ENCODE measurements around the gene TMEM132C. TPM values are rescaled to one million over a fixed set of nuclear protein-coding genes. Genes with fewer than 3 reads are reported as not detected.

Gene TMEM132C
- total and polyA plus RNA-seq, 2 experiments from 2014 or later, result 10.6 to 16.5 TPM

DNA sequence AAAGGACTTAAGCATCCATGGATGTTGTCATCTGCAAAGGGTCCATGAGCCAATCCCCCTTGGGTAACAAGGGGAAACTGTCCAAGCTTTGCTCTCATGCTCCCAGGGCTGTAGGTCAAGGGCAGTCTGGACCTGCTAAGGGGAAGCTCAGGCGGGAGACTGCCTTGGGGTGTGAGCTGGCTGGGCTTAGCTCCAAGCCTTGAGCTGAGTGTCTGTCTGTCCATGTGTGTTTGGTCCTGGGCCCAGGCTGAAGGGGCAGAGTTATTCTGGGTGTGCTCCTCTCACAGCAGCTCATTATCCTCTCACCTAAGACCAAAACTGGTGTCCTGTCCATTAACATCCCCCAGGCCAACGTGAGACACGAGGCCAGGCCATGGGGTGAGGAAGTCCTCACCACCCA is 282.0 kb downstream of the TMEM132C start:
- Histone ChIP-seq H3K36me3 (replicated peaks; ENCODE audit: insufficient read depth, low read depth) (no peaks in the 10 kb centered on the region), H4K20me1 (ENCODE audit: insufficient read depth, poor library complexity, severe bottlenecking) (peaks cover 3% of the 10 kb centered on the region), H2AFZ (no peak overlapping the region), H3K9me2 (replicated peaks; ENCODE audit: insufficient read depth) (no peaks in the 10 kb centered on the region), H3K79me2 (no peaks in the 10 kb centered on the region), H3K4me1 (ENCODE audit: insufficient read depth) (no peaks in the 10 kb centered on the region), H3K27me3 (no peaks in the 10 kb centered on the region), H3K27ac (no peak overlapping the region), H3K4me3 (no peak overlapping the region), H3K4me2 (no peak overlapping the region), H3K9me3 (ENCODE audit: low read depth) (no peaks in the 10 kb centered on the region)
- WGBS (ENCODE audit: low lambda C conversion rate, missing lambda C conversion rate), result 85% methylated on average over 3 of the region's 3 CpGs
- no peak for DNase-seq (ENCODE audit: low spot score)
- TF ChIP-seq EZH2 (IDR thresholded peaks at IDR 0.05; ENCODE audit: borderline replicate concordance) (no peak), EZH2phosphoT487 (IDR thresholded peaks at IDR 0.05; ENCODE audit: low read depth, severe bottlenecking, unreplicated experiment) (no peak)
- TF ChIP-seq, protein P1, sequence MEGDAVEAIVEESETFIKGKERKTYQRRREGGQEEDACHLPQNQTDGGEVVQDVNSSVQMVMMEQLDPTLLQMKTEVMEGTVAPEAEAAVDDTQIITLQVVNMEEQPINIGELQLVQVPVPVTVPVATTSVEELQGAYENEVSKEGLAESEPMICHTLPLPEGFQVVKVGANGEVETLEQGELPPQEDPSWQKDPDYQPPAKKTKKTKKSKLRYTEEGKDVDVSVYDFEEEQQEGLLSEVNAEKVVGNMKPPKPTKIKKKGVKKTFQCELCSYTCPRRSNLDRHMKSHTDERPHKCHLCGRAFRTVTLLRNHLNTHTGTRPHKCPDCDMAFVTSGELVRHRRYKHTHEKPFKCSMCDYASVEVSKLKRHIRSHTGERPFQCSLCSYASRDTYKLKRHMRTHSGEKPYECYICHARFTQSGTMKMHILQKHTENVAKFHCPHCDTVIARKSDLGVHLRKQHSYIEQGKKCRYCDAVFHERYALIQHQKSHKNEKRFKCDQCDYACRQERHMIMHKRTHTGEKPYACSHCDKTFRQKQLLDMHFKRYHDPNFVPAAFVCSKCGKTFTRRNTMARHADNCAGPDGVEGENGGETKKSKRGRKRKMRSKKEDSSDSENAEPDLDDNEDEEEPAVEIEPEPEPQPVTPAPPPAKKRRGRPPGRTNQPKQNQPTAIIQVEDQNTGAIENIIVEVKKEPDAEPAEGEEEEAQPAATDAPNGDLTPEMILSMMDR (IDR thresholded peaks at IDR 0.05; ENCODE audit: poor library complexity), result no peak

DNA sequence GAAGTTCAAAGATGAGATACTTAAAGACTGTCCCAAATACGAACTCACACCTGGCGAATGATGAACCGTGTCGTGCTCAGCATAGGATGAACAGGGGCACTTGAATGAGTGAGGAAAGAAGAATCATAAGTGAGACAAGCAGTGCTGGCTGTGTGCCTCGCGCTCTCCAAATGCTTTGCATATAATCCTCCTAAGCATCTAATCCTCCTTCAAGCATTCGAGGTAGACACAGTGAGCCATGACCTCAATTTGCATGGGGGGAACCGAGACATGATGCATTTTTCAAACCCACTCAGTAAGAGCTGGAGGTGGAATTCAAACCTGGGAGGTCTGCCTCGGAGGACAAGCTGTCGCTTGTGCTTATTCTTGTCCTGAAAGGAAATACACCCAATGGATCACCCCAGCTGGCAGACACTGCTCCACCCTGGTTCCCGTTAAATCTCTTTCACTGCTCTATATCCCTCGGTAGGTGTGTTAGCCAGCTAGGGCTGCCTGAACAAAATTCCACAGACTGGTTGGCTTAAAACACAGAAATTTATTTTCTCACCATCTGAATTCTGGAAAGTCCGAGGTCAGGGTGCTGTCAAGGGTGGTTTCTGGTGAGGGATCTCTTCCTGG is 282.7 kb downstream of the TMEM132C start:
- H3K27me3 ChIP-seq, result no peaks in the 10 kb centered on the region
- H3K9me2 ChIP-seq (replicated peaks; ENCODE audit: insufficient read depth), result no peaks in the 10 kb centered on the region
- no peak overlapping the region for H3K4me3 ChIP-seq
- no peak overlapping the region for H3K27ac ChIP-seq
- WGBS (ENCODE audit: low lambda C conversion rate, missing lambda C conversion rate), result 69% methylated on average over 13 of the region's 13 CpGs
- no peaks in the 10 kb centered on the region for H3K4me1 ChIP-seq (ENCODE audit: insufficient read depth)
- no peak for DNase-seq (ENCODE audit: low spot score)
- no peaks in the 10 kb centered on the region for H3K79me2 ChIP-seq
- no peak overlapping the region for H3K4me2 ChIP-seq
- TF ChIP-seq, protein P1 (IDR thresholded peaks at IDR 0.05; ENCODE audit: poor library complexity), result no peak
- TF ChIP-seq EZH2phosphoT487 (IDR thresholded peaks at IDR 0.05; ENCODE audit: low read depth, severe bottlenecking, unreplicated experiment), result no peak
- no peak for TF ChIP-seq EZH2 (IDR thresholded peaks at IDR 0.05; ENCODE audit: borderline replicate concordance)
- H3K36me3 ChIP-seq (replicated peaks; ENCODE audit: insufficient read depth, low read depth), result no peaks in the 10 kb centered on the region
- no peak overlapping the region for H2AFZ ChIP-seq
- H3K9me3 ChIP-seq (ENCODE audit: low read depth), result no peaks in the 10 kb centered on the region
- H4K20me1 ChIP-seq (ENCODE audit: insufficient read depth, poor library complexity, severe bottlenecking), result peaks cover 3% of the 10 kb centered on the region

DNA sequence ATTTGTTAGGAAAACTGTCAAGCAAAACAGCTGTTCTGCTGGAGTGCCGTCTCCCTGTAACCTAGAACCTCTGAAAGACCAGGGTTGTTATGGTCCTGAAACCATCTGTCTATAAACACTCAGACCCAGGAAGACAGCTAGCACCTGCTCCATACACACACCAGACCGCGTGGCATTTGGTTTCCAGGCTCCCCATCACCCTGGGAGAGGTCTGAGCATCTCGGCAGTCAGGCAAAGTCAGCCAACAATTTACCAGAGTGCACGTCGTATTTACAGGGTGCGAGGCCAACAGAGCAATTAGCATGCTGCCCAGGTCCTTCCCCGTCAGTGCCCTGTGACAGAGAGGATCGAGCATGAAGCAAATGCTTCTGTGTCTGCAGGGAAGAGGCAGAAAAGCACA is 284.3 kb downstream of the TMEM132C start:
- no peaks in the 10 kb centered on the region for H3K9me3 ChIP-seq (ENCODE audit: low read depth)
- no peaks in the 10 kb centered on the region for H3K4me1 ChIP-seq (ENCODE audit: insufficient read depth)
- no peak overlapping the region for H3K27ac ChIP-seq
- DNase-seq (ENCODE audit: low spot score), result no peak
- no peaks in the 10 kb centered on the region for H3K79me2 ChIP-seq
- no peak overlapping the region for H2AFZ ChIP-seq
- H3K27me3 ChIP-seq, result no peaks in the 10 kb centered on the region
- 50% methylated on average over 9 of the region's 9 CpGs for WGBS (ENCODE audit: low lambda C conversion rate, missing lambda C conversion rate)
- no peak overlapping the region for H3K4me3 ChIP-seq
- H4K20me1 ChIP-seq (ENCODE audit: insufficient read depth, poor library complexity, severe bottlenecking), result peaks cover 3% of the 10 kb centered on the region
- H3K9me2 ChIP-seq (replicated peaks; ENCODE audit: insufficient read depth), result no peaks in the 10 kb centered on the region
- TF ChIP-seq EZH2phosphoT487 (IDR thresholded peaks at IDR 0.05; ENCODE audit: low read depth, severe bottlenecking, unreplicated experiment) (no peak), EZH2 (IDR thresholded peaks at IDR 0.05; ENCODE audit: borderline replicate concordance) (no peak)
- TF ChIP-seq, protein P1 (IDR thresholded peaks at IDR 0.05; ENCODE audit: poor library complexity), result no peak
- H3K36me3 ChIP-seq (replicated peaks; ENCODE audit: insufficient read depth, low read depth), result no peaks in the 10 kb centered on the region
- H3K4me2 ChIP-seq, result no peak overlapping the region
